Neural cell (in vitro differentiated cells): ENCODE data around the gene CRTC1. TPM values are rescaled to one million over a fixed set of nuclear protein-coding genes. Genes with fewer than 3 reads are reported as not detected.

Experiments
- H2AFZ ChIP-seq: fragments of 200-600, 300-800 bp; sonication (generic), shearing (Covaris generic); 2 replicates; pipeline ENCODE4 v1.6.0; 2014; ENCODE audit warnings: low read depth, mild to moderate bottlenecking, antibody characterized with exemption, low read length, moderate library complexity
- H3F3A ChIP-seq: fragments of 200-600 bp; shearing (Covaris generic); 2 replicates; pipeline ENCODE4 v1.6.1; 2016; ENCODE audit warnings: mild to moderate bottlenecking, moderate library complexity, mixed read lengths, antibody characterized with exemption, low read length; ENCODE audit not compliant: insufficient read depth, poor library complexity, severe bottlenecking
- H3K27ac ChIP-seq: fragments of 200-600, 300-800 bp; sonication (generic), shearing (Covaris generic); 2 replicates; pipeline ENCODE4 v1.5.1; 2014; ENCODE audit warnings: mild to moderate bottlenecking, low read length, moderate library complexity
- H3K27me3 ChIP-seq: fragments of 300-800, 200-600 bp; sonication (generic), shearing (Covaris generic); 2 replicates; pipeline ENCODE4 v1.6.0; 2014; ENCODE audit warnings: mild to moderate bottlenecking, low read depth, low read length, moderate library complexity; ENCODE audit not compliant: insufficient read depth
- H3K36me3 ChIP-seq: fragments of 300-800, 200-600 bp; sonication (generic), shearing (Covaris generic); 2 replicates; pipeline ENCODE4 v1.5.1; 2014; ENCODE audit warnings: mild to moderate bottlenecking, antibody characterized with exemption, low read length, moderate library complexity; ENCODE audit not compliant: insufficient read depth
- H3K4me2 ChIP-seq: fragments of 300-800, 200-600 bp; sonication (generic), shearing (Covaris generic); 2 replicates; pipeline ENCODE4 v1.6.0; 2014; ENCODE audit warnings: mild to moderate bottlenecking, low read length
- H3K4me3 ChIP-seq: fragments of 300-800, 200-600 bp; sonication (generic), shearing (Covaris generic); 2 replicates; pipeline ENCODE4 v1.5.1; 2014; ENCODE audit warnings: mild to moderate bottlenecking, low read length, moderate library complexity
- H3K79me2 ChIP-seq: fragments of 200-600 bp; shearing (Covaris generic); replicated peaks from 2 replicates; pipeline ENCODE4 v1.6.0; 2014; ENCODE audit warnings: mild to moderate bottlenecking, low read length, moderate library complexity; ENCODE audit not compliant: insufficient read depth
- H3K9ac ChIP-seq: fragments of 300-800, 200-600 bp; sonication (generic), shearing (Covaris generic); 2 replicates; pipeline ENCODE4 v1.6.1; 2016; ENCODE audit warnings: mild to moderate bottlenecking, low read length, mixed read lengths
- H3K9me2 ChIP-seq: fragments of 200-600 bp; shearing (Covaris generic); 2 replicates; pipeline ENCODE4 v1.6.1; 2016; ENCODE audit warnings: mild to moderate bottlenecking, low read length, mixed read lengths; ENCODE audit not compliant: insufficient read depth
- H3K9me3 ChIP-seq: fragments of 200-600, 300-800 bp; sonication (generic), shearing (Covaris generic); 2 replicates; pipeline ENCODE4 v1.6.1; 2016; ENCODE audit warnings: mild to moderate bottlenecking, mixed run types, low read length, moderate library complexity, mixed read lengths
- H4K20me1 ChIP-seq: fragments of 200-600 bp; shearing (Covaris generic); 2 replicates; pipeline ENCODE4 v1.6.1; 2016; ENCODE audit warnings: mild to moderate bottlenecking, mixed run types; ENCODE audit not compliant: insufficient read depth
- EP300 ChIP-seq: fragments of 450-650 bp; conservative IDR thresholded peaks from 2 replicates; pipeline ENCODE4 v1.6.1; 2014; ENCODE audit warnings: antibody characterized with exemption, mild to moderate bottlenecking, moderate library complexity; ENCODE audit not compliant: poor library complexity, severe bottlenecking
- EZH2 ChIP-seq: fragments of 200-600, 300-800 bp; shearing (Covaris generic), sonication (generic); IDR thresholded peaks from 2 replicates; pipeline ENCODE4 v1.6.1; 2014; ENCODE audit warnings: antibody characterized with exemption, low read length, borderline replicate concordance, mild to moderate bottlenecking; ENCODE audit not compliant: insufficient read depth, poor library complexity, severe bottlenecking
- MXI1 ChIP-seq: fragments of 450-650 bp; conservative IDR thresholded peaks from 2 replicates; pipeline ENCODE4 v1.6.1; 2014; ENCODE audit warnings: antibody characterized with exemption, mild to moderate bottlenecking; ENCODE audit not compliant: poor library complexity, severe bottlenecking
- POLR2AphosphoS5 ChIP-seq: IDR thresholded peaks from 2 replicates; pipeline ENCODE4 v1.6.1; 2012
- RAD21 ChIP-seq: fragments of 450-650 bp; conservative IDR thresholded peaks from 2 replicates; pipeline ENCODE4 v1.6.1; 2014; ENCODE audit warnings: antibody characterized with exemption, mild to moderate bottlenecking, moderate library complexity
- SMC3 ChIP-seq: fragments of 450-650 bp; conservative IDR thresholded peaks from 2 replicates; pipeline ENCODE4 v1.6.1; 2014; ENCODE audit warnings: antibody characterized with exemption, mild to moderate bottlenecking, moderate library complexity; ENCODE audit not compliant: poor library complexity
- TAF1 ChIP-seq: IDR thresholded peaks from 2 replicates; pipeline ENCODE4 v1.6.1; 2012; ENCODE audit warnings: low read depth
- polyA plus RNA-seq: library from polyadenylated mRNA; depleted of rRNA; stranded (reverse); fragments of >200 nt; gene quantifications from 2 replicates; pipeline ENCODE4 v1.2.3, GENCODE V29; 2014
- TF ChIP-seq, protein P1 (sequence below): IDR thresholded peaks from 2 replicates; pipeline ENCODE4 v1.6.1; 2012; ENCODE audit warnings: borderline replicate concordance
- TF ChIP-seq, protein P2 (sequence below): fragments of 450-650 bp; IDR thresholded peaks from 2 replicates; pipeline ENCODE4 v1.5.1; 2014; ENCODE audit warnings: antibody characterized with exemption, mild to moderate bottlenecking, moderate library complexity; ENCODE audit not compliant: poor library complexity, severe bottlenecking

CRTC1 gene
- polyA plus RNA-seq, 1 donor from 2014 or later: 10.4 TPM

DNA sequence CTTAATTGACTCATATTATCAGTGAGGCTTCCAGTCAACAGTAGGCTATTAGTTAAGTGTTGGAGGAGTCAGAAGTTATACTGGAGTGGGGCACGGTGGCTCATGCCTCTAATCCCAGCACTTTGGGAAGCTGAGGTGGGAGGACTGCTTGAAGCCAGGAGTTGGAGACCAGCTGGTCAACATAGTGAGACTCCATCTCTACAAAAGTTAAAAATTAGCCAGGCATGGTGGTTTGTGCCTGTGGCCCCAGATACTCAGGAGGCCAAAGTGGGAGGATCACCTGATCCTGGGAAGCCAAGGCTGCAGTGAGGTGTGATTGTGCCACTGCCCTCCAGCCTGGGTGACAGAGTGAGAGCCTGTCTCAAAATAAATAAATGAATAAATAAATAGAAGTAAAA is 54.5 kb downstream of the CRTC1 start:
- Histone ChIP-seq H3K27me3 (no peaks in the 10 kb centered on the region), H3K27ac (no peak overlapping the region), H4K20me1 (no peaks in the 10 kb centered on the region), H3K9me2 (no peaks in the 10 kb centered on the region), H3K79me2 (no peaks in the 10 kb centered on the region), H3K4me2 (no peak overlapping the region), H3K36me3 (no peaks in the 10 kb centered on the region), H2AFZ (no peak overlapping the region), H3F3A (no peaks in the 10 kb centered on the region), H3K4me3 (no peak overlapping the region), H3K9me3 (no peaks in the 10 kb centered on the region), H3K9ac (no peak overlapping the region)
- no peak for TF ChIP-seq SMC3
- no peak for TF ChIP-seq RAD21
- TF ChIP-seq EP300: no peak
- TF ChIP-seq TAF1: no peak
- TF ChIP-seq EZH2: no peak
- TF ChIP-seq, protein P1, sequence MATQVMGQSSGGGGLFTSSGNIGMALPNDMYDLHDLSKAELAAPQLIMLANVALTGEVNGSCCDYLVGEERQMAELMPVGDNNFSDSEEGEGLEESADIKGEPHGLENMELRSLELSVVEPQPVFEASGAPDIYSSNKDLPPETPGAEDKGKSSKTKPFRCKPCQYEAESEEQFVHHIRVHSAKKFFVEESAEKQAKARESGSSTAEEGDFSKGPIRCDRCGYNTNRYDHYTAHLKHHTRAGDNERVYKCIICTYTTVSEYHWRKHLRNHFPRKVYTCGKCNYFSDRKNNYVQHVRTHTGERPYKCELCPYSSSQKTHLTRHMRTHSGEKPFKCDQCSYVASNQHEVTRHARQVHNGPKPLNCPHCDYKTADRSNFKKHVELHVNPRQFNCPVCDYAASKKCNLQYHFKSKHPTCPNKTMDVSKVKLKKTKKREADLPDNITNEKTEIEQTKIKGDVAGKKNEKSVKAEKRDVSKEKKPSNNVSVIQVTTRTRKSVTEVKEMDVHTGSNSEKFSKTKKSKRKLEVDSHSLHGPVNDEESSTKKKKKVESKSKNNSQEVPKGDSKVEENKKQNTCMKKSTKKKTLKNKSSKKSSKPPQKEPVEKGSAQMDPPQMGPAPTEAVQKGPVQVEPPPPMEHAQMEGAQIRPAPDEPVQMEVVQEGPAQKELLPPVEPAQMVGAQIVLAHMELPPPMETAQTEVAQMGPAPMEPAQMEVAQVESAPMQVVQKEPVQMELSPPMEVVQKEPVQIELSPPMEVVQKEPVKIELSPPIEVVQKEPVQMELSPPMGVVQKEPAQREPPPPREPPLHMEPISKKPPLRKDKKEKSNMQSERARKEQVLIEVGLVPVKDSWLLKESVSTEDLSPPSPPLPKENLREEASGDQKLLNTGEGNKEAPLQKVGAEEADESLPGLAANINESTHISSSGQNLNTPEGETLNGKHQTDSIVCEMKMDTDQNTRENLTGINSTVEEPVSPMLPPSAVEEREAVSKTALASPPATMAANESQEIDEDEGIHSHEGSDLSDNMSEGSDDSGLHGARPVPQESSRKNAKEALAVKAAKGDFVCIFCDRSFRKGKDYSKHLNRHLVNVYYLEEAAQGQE: no peak
- TF ChIP-seq MXI1: no peak
- TF ChIP-seq, protein P2, sequence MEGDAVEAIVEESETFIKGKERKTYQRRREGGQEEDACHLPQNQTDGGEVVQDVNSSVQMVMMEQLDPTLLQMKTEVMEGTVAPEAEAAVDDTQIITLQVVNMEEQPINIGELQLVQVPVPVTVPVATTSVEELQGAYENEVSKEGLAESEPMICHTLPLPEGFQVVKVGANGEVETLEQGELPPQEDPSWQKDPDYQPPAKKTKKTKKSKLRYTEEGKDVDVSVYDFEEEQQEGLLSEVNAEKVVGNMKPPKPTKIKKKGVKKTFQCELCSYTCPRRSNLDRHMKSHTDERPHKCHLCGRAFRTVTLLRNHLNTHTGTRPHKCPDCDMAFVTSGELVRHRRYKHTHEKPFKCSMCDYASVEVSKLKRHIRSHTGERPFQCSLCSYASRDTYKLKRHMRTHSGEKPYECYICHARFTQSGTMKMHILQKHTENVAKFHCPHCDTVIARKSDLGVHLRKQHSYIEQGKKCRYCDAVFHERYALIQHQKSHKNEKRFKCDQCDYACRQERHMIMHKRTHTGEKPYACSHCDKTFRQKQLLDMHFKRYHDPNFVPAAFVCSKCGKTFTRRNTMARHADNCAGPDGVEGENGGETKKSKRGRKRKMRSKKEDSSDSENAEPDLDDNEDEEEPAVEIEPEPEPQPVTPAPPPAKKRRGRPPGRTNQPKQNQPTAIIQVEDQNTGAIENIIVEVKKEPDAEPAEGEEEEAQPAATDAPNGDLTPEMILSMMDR: no peak
- TF ChIP-seq POLR2AphosphoS5: no peak

DNA sequence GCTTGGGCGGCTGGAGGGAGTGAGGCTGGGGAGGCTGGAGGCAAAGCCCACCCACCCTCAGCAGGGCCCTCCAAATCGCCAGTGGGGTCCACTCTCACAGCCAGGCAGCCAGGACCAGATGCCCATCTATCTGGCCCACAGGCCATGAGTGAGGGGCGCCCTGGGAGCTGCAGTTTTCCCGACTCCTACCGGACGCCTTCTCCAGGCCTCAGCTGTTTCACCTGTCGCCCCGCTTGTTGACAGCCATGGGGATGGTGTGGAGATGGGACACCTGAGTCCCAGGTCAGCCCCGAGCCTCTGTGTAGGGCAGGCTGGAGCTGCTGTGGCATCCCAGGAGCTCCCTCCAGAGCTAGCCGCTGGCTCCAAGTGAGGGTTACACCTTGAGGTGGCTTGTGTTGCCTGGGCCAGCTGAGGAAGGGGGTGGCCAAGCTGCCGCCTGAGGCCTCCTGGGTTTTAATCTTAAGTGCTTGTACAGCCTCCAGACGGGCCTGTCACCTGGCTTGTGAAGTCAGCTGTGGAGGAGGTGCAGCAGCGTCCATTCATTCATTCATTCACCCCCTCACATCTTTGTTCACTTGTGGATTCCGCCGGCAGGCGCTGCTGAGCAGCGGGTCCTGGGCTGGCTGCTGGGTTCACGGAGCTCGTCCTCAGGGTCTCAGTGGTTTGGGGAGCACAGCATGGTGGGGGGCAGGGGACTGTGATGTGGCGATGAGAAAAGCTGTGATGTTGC is 55.6 kb downstream of the CRTC1 start:
- Histone ChIP-seq H2AFZ (no peak overlapping the region), H3K9me3 (no peaks in the 10 kb centered on the region), H3K27ac (no peak overlapping the region), H3F3A (no peaks in the 10 kb centered on the region), H3K79me2 (no peaks in the 10 kb centered on the region), H3K27me3 (no peaks in the 10 kb centered on the region), H3K4me3 (no peak overlapping the region), H3K9ac (no peak overlapping the region), H3K36me3 (no peaks in the 10 kb centered on the region), H4K20me1 (no peaks in the 10 kb centered on the region), H3K9me2 (no peaks in the 10 kb centered on the region), H3K4me2 (no peak overlapping the region)
- TF ChIP-seq MXI1 (no peak), RAD21 (no peak), TAF1 (no peak), EZH2 (no peak), SMC3 (no peak), EP300 (no peak), POLR2AphosphoS5 (no peak)
- TF ChIP-seq, protein P2: no peak
- TF ChIP-seq, protein P1: no peak
